Inflammatory macrophage treated with lipopolysaccharide for 1 hour (primary cell): Measurements from ENCODE around the gene DOCK3.
A peak's percentile ranks its signal among the peaks of the same experiment; 100 is the strongest.
"Not testable (repeated sequence)": the region's sequence is repeated elsewhere in the genome, so short reads cannot be mapped to it uniquely, and the experiment has no call there.

Experiments
- DNase-seq, 2 donors: peaks; one replicate each; pipeline ENCODE4 v3.0.0-alpha.2; 2020 to 2022

The DOCK3 gene

DNA sequence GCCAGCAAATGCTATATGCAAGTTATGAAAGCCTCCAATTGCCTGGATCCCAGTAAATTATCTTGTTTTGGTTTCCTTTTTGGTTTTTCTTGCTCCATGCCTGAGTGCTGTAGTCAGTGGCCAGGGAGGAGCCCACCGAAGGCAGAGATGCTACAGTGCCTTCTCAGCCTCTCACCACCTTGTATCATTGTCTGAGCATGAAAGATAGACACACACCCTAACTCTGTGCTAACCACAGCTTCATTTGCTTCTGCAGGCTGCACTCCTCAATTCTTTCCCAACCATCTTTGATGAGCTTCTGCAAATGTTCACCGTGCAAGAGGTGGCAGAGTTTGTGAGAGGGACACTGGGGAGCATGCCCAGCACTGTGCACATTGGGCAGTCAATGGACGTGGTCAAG lies 595.8 kb downstream of the DOCK3 start:
- DNase-seq = no peak

DNA sequence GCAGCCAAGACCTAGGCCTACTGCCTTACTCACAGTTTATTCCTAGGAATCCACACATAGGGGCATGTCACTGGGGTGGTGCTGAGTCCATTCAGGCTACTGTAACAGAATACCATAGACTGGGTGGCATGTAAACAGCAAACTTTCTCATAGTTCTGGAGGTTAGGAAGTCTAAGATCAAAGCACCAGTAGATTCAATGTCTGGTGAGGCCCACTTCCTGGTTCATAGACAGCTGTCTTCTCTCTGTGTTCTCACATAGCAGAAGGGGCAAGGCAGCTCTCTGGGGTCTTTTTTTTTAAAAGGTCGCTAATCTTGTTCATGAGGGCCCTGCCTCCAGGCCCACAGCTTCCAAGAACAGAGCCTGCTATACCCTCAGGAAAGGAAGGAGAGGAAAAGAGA lies 596.4 kb downstream of the DOCK3 start:
- DNase-seq = no peak

DNA sequence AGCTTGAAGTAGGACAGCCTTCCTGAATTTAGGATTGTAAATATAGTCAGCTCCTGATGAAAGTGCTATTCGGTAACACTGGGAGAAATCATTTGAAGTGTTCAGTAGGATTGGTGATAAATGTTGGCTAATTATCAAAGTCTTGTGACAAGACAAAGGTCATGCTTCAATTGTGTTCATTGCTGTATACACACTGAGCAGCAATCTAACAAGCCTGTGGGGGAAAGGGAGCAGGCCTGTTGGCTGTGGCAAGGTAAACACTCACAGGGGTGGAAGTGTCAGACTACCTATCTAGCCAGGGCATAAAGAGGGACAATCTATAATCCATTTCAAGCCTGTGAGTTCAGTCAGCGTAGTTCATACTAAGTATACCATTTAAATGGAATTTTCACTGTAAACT lies 599.3 kb downstream of the DOCK3 start:
- DNase-seq = no peak

DNA sequence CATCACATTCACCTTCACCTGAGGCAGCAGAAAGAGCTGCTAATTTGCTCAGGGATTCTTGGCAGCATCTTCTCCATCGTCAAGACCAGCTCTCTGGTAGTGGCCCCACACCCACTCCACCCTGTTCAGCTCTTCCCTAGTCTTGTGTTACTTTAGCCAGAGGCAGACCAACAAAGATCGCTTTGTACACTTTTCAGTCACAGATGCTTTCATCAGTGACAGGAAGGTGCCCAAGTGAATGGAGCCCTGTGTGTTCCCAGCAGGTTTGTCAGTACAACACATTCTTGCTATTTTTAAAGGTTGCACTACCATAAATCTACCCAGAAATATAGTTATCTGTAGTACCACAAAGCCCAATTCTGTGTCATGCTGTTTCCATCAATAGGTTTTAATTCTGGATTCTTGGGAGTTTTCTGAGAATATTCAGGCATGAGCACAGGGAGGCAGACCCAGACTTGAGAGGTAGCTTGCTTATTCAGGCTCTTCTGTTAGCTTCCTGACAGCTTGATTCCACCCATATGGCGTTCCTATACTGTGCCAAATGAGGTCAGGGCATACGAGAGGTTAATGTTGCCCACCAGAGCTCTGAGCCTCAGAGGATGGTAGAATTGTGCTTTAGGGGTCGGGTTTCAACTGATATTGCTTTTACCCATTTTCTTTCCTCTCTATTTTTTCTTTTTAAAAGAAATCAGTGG lies 600.5 kb downstream of the DOCK3 start:
- DNase-seq = no peak

DNA sequence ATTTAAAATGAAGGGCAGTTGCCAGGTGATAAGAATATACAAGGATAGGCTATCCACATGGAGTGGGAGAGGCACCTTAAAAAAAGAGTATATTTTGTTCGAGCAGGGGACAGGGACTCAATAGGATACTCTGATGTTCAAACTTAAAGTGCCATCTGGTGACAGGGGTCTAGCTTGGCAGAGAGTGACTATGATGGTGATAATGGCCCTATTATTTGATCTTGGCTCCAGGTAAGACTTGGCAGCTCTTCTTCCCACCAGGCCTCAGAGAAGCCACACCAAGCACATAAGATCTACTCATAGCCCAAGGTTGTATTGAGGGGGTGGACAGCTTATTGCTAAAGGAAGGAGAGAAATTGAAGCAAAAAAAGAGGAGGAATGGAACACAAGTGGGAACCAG lies 601.3 kb downstream of the DOCK3 start:
- DNase-seq = no peak

DNA sequence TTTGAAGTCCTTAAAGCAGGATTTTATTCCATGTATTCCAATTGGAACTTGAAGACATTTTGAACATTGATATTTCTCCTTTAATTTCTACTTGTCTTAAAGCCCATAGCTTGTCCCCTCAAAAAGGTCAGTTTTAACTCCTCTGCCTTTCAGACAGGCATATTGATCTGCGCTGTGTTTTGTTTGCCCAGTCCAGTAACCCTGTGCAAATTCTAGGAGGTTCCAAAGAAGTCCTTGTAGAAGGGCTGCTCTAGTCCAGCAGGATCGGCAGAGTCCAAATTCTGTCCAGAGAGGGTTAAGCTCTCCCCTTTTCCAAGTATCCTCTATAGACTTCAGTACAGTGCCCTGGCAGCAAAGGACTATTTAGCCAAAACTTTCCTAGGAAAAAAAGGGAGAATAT lies 604.7 kb downstream of the DOCK3 start:
- DNase-seq = no peak

DNA sequence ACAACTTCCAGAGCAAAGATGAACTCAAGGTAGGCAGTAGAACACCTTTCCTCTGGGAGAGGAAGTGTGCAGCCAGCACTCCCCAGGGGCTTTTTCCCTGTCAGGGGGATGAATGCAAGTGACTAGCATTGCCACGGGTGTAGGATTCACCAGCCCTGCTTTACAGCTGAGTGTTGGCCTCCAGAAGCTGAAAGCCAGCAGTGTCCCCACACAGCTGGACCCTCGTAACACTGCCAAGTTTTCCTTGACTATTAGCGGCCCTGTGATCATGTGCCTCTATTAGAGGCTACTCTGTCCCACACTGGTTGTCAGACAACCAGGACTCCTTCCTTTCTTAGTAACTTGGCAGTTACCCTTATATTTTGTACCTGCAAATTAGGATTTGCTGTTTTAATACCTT lies 605.4 kb downstream of the DOCK3 start:
- no peak for DNase-seq

DNA sequence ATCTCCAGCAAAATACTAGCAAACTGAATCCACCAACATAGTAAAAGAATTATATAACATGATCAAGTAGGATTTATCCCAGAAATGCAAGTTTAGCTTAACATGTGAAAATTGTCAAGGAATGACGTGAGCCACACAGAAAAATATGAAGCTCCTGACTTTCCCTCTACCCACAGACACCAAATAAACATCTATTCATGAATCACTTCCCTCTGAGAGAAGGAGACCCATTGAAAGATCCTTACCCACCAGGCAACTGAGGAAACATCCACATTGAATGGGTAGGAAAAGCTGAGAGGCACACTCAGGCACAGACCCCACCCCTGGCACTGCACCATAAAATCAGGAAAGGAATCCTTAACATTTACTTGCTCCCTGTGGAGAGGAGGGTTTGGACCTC lies 608.2 kb downstream of the DOCK3 start:
- DNase-seq = no peak

DNA sequence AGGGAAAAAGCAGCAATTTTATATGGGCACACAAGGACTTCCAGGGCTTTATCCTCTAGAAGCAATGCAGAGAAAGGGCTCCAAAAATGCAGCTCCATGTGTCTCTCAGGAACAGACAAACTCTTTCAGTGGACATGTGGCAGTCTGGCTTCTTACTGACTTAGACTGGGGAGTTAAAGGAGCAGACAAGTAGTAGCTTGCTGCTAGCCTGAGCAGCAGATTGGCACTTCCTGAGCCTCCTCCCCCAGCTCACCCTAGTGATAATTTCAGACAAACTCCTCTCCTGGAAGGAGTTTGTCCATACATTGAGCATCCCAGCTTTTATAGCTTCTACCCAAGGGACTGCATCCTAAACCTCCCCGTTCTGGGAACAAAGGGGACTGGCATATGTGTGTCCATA lies 608.7 kb downstream of the DOCK3 start:
- DNase-seq = no peak

DNA sequence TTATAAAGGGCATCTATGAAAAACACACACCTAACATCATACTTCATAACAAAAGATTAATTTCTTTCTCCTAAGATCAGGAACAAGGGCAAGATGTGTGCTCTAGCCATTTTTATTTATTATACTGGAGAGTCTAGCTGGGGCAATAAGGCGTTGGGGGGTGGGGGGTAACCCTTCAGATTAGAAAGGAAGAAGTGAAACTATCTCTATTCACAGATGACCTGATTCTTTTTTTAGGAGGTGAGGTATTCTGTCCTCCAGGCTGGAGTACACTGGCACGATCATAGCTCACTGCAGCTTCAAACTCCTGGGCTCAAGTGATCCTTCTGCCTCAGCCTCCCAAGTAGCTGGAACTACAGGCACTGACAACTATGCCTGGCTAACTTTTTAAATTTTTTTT lies 620.9 kb downstream of the DOCK3 start:
- DNase-seq = no peak

DNA sequence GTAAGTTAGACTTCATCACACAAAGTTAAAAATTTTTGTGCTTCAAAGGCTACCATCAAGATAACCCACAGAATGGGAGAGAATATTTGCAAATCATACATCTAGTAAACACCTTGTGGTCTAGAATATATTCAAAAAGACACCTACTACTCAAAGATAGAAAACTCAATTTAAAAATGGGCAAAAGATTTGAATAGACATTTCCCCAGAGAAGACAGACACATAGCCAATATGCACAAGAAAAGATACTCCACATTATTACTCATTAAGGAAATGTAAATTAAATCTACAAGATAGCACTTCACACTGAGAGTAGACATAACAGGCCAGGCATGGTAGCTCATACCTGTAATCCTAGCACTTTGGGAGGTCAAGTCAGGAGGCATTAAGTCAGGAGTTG lies 622.6 kb downstream of the DOCK3 start:
- no peak for DNase-seq

DNA sequence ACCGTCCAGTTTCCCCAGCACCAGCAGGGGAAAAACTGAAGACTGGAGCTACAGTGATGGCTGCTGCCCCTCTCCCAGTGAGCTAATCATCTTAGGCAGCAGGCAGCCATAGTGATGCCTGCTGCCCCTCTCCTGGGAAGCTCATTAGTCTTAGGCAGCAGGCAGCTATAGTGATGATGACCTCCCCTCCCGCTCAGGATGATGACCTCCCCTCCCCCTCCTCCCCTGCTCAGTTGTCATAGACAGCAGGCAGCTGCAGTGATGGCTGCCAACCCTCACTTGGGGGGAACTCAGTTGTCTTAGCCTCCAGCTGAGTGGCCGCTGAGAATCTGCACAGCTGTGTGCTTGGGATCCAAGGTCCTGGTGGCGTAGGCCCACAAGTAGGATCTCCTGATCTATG lies 629.5 kb downstream of the DOCK3 start:
- no peak for DNase-seq

DNA sequence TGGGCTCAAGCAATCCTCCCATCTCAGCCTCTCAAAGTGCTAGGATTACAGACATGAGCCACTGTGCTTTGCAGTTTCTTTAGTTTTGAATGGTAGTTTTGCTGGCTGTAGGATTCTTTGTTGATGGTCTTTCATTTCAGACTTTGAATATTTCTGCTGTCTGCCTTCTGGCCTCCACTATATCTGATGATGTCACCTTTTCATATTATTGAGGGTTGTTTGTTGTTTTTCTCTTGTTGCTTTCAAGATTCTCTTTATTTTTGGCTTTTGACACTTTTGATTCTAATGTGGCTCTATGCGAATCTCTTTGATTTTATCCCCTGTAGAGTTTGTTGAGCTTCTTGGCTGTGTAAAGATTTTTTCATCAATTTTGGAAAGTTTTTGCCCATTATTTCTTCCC lies 631.4 kb downstream of the DOCK3 start:
- DNase-seq = no peak

DNA sequence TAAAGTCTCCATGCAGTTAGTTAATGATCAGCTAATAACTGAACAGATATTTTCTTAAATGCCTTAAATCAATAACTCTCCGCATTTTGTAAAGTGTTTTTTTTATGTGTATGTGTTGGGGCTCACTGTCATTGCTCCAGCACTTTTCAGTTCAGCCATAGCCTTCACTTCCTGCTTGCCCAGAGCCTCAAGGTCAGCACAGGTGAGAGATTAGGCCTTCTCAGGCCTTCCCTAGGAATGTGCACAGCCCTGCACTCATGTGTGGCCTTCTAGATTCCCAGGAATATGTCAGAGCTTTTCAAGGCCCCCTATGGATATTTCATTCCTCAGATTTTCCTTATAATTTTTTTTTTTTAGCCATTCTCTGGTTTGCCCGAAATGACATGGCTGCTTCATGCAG lies 632.7 kb downstream of the DOCK3 start:
- DNase-seq = no peak

DNA sequence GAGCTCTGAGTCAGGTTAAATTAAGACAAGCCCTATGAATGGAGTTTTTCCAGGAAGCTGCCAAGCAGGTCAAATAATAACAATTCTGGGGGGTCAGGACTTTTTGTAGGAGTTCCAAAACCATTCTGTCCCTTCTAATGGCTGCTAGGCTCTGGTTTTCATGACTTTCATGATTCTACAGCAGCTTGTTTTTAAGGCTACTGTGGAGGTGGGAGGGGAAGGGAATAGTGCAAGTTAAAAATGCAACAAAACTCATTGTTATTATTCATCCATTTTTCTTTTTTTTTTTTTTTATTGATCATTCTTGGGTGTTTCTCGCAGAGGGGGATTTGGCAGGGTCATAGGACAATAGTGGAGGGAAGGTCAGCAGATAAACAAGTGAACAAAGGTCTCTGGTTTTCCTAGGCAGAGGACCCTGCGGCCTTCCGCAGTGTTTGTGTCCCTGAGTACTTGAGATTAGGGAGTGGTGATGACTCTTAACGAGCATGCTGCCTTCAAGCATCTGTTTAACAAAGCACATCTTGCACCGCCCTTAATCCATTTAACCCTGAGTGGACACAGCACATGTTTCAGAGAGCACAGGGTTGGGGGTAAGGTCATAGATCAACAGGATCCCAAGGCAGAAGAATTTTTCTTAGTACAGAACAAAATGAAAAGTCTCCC lies 633.3 kb downstream of the DOCK3 start:
- DNase-seq = not testable (repeated sequence)

DNA sequence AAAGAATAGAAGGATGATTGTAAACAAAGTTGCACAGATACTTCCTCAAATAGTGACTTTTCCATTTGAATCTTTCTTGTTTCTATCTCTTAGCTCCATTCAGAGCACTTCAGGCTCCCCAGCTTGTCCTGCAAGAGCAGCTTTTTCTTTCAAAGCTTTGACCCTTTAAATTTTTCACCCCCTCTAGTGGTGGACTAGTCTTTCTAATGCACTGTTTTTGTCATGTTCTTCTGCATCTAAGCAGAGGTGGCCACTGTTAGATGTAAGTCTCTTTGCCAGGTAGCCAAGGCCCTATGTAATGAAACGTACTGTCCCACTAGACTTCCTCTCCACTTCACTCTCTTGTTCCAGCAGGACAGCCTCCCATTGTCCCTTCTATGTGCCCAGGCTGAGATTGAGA lies 636.3 kb downstream of the DOCK3 start:
- DNase-seq = peak in 1 of 2 donors; percentile 4

DNA sequence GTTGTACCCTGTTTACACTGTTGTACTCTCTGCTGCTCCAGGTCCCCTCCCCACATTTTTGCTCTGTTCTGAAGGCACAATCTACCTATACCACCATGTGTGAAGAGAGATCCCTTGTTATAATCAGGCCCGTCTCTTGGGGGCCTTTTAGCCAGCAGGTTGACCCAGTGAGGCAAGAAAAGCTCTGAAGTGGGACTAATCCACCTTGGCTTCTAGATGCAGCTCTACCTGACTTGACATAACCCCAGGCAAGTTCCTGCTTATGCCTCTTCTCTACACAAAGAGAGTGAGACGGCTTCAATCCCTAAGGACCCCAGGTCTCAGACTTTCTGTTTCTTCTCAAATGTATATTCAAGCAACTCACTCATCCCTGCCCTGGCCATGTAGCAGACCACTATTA lies 653.5 kb downstream of the DOCK3 start:
- no peak for DNase-seq

DNA sequence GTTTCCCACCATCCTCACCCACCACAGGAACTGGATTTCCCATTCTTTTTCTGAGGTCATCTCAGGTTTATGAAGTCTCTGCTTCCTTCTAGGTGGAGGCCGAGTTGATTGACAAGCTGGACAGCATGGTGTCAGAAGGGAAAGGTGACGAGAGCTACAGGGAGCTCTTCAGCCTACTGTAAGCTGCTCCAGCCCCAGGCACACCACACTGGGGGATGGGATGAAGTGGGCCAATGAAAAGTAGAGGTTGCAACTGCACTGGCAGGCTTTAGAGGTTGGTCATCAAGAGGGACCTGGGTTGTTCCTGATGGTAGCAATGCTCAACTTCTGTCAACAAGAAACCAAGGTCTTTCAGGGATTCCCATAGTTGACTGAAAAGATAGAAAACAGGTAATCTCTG lies 655.3 kb downstream of the DOCK3 start:
- DNase-seq = no peak

DNA sequence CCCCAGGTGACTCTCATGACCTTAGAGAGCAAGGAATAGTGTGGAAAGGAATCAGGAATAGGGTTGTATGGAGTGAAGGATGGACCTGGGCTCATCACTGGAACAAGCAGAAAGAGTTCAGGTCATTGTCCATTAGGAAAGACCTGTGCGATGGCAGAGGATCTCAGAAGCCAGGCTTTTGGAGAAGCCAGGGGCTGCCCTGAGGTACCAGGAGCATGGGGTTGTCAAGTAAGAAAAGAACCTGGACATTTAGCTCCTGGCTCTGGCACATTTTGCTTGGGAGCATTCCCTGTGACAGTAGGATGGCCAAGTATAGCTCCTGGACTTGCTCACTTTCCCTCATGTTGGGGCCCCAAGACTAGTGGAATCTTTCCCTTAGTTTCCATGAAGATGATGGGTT lies 657.4 kb downstream of the DOCK3 start:
- no peak for DNase-seq

DNA sequence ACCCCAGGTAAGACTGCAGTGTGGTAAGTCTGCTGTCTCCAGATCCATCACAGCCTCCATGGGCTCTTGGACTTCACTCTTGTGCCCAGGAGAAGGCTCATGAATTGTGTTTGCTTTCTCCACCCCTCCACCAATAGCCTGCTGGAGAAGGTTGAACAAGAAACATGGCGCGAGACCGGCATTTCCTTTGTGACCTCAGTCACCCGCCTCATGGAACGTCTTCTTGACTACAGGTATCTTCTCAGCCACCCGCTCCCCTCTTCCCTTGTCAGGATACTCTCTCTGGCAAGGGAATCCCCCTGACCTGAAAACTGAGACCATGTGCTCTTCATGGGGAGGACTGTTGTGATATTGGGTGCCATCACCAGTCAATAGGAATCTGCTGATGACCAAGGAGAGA lies 658.3 kb downstream of the DOCK3 start:
- DNase-seq = no peak

DNA sequence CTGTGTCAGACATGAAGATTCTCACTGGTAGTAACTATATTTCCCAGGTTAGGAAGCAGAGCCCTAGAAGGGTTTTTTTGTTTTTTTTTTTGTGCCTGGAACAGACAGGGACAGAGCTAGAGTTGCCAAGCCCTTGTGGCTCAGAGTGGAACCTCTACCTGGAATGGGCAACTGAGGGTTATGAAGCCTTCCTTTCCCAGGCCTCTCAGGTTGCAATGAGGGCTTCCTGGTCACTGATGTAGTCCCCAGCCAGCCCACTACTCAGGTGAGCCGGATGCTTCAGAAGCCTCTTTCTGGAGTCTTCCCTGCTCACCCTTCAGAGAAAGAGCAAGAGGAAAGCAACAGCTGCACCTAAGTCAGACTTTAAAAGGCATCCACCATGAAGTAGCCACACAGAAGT lies 661.5 kb downstream of the DOCK3 start:
- no peak for DNase-seq

DNA sequence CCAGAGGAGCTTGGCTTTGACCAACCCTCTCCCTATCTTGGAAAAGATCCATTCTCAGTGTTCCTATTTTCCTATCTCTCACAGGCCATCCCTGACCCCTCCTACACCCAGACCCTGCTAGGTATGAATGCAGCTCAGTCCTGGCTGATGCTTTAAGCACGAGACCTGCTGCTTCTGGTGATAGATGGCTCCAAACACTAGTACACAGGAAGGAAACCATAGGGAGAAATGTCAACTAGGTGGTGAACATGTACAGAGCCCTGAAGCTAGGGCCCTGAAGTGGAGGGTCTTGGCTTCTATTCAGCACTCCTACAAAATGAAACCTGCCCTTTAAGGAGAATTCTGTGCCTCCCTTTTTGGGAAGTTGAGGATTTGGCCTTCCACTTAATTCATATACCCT lies 662.9 kb downstream of the DOCK3 start:
- no peak for DNase-seq

DNA sequence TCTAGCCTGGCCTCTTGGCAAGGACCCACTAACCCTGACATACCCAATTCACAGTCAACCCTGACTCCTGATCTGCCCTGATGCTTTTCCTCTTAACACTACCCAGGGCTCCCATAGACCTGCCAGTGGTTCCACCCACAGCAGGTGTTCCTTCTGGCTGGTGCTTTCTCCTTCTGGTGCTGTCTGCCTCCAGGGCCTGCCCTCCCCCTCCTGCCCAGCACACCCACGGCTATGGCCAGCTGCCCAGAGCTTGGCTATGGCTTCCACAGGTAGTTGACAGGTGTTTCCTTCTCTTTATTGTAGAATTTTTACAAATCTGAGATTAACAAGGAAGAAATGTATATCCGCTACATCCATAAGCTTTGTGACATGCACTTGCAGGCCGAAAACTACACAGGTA lies 663.9 kb downstream of the DOCK3 start:
- no peak for DNase-seq

DNA sequence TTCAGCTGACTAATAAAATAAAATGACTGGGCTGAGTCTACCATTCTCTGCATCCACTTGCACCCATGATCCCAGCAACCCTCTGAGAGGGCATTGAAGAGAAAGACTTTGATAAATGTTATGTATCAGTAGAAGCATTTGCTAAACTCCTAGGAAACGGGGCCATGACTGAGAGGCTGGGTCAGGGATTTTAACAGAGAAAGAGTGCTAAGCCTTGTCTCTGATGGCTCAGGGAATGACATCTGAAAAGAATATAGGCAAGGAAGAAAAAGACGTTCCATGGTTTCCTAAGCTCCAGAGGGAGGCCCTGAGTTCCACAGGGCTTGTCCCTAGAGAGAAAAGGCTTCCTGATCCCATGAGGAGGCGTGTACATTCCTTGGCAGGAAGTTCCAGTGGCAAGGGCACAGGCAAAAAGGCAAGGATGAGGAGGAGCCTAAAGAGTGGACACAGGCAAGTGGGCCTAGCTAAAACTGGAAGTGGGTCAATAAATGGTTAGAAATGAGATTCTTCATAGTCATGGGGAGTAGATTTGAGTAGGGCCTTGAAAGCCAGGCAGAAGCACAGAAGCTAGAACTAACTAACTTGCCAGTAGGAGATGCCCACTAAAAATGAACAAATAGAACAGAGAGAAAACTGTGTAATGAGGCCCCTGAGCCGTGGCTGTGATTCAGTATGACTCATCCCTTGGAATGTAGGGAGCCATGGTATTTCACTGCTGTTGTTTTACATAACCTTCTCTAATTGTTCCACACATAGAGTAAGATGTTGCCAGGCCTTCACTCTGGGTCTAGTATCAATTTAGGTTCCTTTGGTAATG lies 665.5 kb downstream of the DOCK3 start:
- no peak for DNase-seq
